ENCODE measurements around the gene PRKCI.
"Not testable (repeated sequence)": the region's sequence is repeated elsewhere in the genome, so short reads cannot be mapped to it uniquely, and the experiment has no call there.

Gene PRKCI

DNA sequence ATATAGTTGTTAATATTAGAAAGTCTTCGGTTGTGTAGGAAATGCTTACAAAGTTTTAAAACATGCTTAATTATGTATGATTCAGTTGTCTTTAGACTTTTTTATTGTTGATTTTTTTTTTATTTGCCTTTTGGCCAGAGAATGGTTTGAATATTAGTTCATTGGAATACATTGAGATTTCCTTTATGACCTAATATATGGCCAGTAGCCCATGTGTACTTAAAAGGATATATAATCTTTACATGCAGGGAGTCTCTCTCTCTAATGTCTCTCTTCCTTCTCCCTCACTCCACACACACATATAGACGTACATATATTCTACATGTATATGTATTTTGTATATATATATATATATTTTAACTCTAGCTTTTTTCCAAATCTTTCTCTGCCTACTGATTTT is 68.0 kb downstream of the PRKCI start:
- DNase-seq (ENCODE audit: low read depth in 3 of 3): no peak

DNA sequence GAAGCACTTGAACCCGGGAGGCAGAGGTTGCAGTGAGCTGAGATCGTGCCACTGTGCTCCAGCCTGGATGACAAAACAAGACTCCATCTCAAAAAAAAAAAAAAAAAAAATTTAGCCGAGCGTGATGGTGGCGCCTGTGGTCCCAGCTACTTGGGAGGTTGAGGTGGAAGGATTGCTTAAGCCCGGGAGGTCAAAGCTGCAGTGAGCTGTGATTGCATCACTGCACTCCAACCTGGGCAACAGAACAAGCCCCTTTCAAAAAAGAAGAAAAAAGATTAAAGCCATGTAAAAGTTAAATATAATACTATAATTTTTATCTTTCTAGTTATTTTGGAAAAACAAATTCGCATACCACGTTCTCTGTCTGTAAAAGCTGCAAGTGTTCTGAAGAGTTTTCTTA is 73.4 kb downstream of the PRKCI start:
- no peak for DNase-seq (ENCODE audit: low read depth in 3 of 3)

DNA sequence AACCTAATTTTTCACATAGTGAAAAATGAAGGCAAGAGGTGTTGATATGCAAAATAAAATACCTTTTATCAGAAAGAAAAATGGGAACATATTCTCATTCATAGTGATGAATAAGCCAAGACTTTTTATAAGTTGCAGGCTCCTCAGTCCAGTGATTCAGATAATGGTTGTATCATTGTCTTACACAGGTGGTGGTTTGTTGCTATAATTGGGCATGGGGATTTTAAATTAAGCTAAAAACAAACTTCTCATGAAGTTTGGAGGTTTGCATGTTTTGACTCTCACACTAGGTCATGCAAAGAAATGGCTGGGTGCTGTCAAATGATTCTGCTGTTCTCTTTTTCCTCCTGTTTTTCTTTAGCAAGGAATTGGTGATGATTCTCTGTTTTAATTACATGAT is 74.5 kb downstream of the PRKCI start:
- no peak for DNase-seq (ENCODE audit: low read depth in 3 of 3)

DNA sequence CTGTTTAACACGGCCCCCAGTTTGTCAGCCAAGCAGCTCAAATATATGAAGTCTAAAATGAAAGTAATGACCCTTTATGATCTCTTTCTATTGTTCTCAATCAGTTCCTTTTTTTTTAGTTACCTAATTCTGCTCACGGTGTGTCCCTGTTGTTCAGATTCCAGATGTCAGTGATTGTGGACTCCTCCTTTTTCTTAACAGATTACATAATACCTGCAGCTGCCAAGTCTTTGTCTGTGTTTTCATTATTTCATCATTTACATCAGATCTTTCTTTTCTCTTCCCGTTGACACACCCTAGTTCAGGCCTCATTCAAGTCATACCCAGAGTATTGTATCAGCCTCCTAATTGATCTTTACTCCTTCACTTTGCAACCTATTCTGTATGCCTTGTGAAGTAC is 79.2 kb downstream of the PRKCI start:
- DNase-seq (ENCODE audit: low read depth in 3 of 3): no peak

DNA sequence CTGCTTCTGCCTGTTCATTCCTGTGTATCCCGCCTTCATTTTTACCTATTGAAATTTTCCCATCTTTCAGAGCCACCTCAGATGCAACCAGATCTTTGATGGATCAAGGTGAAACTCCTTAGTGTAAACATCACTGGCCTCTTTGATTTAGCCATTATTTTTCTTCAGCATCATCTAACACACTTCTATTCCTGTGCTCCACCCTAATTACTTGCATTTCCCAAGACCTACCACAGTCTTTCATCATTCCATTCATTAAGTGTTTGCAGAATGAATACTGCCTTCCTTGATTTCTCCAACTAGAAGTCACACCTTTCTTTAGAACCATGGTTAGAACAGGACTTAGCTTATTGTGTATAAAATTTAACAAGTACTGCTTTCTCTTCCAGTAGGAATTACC is 79.8 kb downstream of the PRKCI start:
- no peak for DNase-seq (ENCODE audit: low read depth in 3 of 3)

DNA sequence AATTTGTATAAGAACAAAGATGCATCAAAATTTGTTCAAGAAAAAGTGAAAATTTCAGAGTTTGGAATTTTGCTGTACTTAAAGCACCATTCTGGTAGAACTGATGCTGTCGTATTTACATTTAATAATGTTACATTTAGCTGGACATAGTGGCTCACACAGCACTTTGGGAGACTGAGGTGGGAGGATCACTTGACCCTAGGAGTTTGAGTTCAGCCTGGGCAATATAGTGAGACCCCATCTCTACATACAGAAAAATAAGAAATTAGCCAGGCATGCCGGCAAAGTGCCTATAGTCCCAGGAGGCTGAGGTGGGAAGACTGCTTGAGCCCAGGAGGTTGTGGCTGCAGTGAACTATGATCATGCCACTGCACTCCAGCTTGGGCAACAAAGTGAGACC is 83.8 kb downstream of the PRKCI start:
- no peak for DNase-seq (ENCODE audit: low read depth in 3 of 3)

DNA sequence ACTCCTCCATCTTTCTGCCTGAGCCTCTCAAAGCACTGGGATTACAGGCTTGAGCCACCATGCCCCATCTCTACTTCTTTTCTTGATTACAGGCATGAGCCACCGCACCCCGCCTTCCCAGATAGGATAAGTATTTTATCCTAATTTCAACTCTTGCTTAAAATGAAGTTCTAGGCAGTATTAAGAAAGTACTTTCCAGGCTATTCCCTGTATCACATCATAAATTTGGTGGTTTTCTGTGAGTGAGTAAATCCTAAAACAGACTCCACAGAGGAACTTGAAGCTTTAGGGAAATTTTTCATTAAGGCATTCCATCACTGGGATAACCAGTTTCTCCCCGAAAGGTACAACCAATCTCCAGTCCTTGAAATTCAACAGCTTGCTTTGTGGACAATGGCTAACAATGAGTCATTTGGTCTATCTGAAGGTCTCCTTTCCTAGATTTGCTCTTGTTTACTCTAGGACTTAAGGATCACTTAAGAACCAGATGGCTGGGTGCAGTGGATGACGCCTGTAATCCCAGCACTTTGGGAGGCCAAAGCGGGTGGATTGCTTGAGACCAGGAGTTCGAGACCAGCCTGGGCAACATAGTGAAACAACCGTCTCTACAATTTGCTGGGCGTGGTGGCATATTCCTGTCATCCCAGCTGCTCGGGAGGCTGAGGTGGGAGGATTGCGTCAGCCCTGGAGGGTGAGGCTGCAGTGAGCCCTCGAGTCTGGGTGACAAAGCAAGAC is 85.6 kb downstream of the PRKCI start:
- DNase-seq (ENCODE audit: low read depth in 3 of 3): no peak

DNA sequence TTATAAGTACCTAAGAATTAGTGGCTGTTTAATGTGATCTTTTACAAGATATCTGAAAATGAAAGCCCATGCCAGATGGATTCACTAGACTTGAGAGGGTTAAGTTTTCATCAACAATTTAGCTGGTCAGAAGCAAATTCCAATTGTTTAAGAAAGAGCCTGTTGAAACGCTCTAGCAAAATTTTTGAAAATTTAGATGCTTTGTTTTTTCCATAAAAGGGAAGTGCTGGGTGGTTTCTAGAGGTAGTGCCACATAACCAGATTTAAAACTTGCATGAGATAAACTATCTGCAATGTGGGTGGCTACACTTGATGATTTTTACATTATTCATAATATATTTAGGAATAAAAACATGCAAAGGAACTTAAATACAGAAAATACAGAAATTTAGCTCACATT is 86.8 kb downstream of the PRKCI start:
- DNase-seq (ENCODE audit: low read depth in 3 of 3): no peak

DNA sequence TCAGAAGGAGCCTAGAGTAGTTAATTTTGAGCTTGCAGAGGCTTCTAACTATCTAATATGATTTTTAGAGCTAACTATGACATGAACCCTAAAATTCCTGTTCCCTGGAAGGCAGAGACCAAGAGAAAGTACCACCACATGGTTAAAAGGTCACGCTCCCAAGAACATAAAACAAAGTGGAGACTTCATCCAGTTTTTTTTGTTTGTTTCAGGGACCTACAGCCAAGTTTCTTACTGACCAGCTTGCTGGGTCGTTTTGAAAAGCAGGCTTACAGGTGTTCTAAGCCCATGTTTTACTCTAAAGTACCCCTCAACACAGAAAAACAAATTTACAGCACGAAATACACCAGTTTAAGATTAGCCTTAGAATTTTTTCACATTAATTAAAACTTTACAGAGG is 95.7 kb downstream of the PRKCI start:
- DNase-seq (ENCODE audit: low read depth in 3 of 3): no peak

DNA sequence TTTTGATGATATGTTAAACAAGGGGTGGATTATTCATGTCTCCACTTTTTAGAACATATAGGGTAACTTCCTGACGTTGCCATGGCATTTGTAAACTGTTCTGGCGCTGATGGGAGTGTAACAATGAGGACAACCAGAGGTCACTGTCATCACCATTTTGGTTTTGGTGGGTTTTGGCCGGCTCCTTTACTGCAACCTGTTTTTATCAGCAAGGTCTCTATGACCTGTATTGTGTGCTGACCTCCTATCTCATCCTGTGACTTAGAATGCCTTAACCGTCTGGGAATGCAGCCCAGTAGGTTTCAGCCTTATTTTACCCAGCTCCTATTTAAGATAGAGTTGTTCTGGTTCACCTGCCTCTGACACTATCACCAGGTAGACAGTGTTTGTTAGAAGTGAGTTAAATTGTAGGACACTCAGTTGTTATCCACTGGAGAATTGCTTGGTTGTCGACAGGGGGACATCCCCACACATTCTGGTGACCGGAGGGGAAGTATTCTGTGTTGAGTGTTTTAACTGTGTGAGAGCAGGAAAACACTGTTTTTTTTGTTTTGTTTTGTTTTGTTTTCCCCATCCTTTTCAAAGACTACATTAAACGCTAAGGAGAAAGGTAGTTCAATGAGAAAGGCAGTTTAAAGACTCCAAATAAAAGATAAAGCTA is 98.4 kb downstream of the PRKCI start:
- no peak for DNase-seq (ENCODE audit: low read depth in 3 of 3)

DNA sequence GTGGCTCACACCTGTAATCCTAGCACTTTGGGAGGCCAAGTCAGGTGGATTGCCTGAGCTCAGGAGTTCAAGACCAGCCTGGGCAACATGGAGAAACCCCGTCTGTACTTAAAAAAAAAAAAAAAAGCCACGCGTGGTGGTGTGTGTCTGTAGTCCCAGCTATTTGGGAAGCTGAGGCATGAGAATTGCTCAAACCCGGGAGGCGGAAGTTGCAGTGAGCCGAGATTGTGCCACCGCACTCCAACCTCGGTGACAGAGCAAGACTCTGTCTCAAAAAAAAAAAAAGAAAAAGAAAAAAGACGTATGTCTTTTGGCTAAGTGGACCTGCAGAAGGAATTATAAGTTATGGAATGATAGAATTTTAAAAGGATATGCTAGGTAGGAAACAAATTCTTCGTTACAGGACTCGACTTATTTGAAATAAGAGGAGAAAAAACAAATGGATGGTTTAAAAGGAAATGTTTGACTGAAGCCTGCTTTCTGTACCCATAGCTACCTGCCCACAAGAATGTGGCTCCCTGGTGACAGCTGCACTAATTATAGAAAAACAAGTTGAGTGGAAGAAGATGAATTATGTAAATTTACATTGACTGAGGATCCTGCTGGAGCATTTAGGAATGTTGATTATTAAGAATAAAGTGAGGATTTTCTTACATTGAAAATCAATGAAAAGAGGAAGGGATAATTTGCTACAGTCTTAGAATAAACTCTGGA is 99.3 kb downstream of the PRKCI start:
- no peak for DNase-seq (ENCODE audit: low read depth in 3 of 3)

DNA sequence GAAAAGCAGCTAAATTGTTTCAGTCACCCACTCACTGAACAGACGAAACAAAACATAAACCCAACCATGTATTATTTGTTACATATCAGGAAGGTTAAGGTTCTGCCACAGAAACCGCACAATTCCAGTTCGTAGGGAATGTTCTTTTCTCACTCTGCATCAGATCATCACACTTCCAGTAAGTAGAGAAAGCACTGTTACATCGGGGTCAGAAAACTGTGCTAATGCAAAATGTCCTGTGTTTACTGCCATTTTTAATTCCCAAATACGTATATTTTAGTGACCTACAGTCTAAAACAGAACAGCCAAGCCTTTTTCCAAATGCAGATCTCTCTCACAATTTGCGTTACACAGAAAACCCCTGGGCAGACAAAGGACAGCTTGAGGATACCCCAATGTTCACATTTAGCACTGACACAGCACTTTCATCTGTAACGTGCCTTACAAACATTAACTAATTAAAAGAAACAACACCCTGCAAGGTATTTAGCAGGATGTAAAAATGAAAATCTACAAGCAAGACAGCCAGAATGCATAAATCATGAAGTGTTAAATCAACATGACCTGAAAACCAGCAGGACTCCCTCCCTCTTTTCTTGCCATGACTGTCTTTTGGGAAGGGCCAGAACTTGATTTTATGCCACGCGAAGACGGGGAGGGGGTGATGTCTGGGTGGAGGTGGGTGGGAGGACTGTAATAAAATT is 100.5 kb downstream of the PRKCI start:
- no peak for DNase-seq (ENCODE audit: low read depth in 3 of 3)

DNA sequence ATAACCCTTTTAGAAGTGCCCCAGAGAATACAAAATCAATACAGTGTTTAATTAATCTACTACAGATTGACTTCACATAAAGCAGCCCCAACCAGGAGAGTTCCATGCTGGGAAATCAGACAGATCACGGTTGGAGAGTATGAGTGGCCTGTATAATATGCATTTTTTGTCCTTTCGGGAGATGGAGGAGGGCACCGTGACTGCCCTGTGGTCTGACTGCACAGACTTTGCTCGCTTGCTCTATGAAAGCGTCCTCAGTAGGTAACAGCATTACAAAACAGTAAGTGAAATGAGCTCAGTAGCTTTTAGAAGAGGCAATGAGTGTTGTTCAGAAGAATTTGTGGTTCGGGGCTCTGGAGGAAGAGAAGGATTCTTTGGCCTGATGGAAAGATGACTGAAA is 101.1 kb downstream of the PRKCI start:
- DNase-seq (ENCODE audit: low read depth in 3 of 3): no peak

DNA sequence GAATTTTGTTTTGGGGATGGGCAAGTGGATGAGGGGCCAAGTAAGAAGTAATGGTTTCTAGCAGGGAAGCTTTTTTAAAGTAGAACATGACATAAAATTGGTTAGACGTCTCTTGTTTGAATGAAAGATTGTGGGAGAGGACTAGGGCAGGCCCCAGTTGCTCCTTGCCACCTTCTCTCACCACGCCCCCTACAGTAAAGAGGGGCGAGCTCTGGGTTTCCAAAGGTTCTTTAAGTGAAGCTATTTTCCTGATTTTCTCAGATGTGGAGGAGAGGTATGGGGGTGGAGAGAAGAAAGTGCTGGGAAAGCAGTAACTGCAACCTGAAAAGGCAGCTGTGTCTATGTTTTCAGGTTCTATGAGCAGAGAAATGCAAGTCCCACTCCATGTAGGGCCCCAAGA is 102.7 kb downstream of the PRKCI start:
- no peak for DNase-seq (ENCODE audit: low read depth in 3 of 3)

DNA sequence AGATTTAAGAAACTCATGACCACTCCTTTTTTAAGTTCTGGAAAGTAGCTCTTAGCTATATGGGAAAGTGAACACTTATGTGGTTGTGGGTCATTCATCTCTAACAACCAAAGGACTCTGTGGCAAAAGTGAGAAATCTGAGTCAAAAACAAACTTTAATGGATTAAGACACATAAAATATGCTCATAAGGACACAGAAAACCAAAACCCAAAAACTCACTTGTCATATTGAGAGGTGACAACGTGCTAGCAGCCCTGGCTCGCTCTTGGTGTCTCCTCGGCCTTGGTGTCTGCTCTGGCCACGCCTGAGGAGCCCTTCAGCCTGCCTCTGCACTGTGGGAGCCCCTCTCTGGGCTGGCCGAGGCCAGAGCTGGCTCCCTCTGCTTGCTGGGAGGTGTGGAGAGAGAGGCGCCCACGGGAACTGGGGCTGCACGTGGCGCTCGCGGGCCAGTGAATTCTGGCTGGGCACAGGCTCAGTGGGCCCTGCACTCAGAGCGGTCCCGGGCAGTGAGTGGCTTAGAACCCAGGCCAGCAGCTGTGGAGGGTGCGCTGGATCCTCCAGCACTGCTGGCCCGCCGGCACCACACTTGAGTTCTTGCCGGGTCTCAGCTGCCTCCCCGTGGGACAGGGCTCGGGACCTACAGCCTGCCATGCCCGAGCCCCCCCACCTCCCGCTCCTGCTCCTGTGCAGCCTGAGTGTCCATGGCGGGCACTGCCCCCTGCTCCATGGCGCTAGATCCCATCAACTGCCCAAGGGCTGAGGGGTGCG is 105.0 kb downstream of the PRKCI start:
- no peak for DNase-seq (ENCODE audit: low read depth in 3 of 3)

DNA sequence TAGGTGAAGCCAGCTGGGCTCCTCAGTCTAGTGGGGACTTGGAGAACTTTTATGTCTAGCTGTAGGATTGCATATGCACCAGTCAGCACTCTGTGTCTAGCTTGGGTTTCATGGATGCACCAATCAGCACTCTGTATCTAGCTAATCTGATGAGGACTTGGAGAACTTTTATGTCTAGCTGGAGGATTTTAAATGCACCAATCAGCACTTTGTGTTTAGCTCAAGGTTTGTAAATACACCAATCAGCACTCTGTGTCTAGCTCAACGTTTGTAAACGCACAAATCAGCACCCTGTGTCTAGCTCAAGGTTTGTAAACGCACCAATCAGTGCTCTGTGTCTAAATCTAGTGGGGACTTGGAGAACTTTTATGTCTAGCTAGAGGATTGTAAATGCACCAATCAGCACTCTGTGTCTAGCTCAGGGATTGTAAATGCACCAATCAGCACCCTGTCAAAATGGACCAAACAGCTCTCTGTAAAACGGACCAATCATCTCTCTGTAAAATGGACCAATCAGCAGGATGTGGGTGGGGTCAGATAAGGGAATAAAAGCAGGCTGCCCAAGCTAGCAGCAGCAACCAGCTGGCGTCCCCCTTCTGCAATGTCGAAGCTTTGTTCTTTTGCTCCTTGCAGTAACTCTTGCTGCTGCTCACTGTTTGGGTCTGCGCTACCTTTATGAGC is 105.8 kb downstream of the PRKCI start:
- DNase-seq (ENCODE audit: low read depth in 3 of 3): not testable (repeated sequence)

DNA sequence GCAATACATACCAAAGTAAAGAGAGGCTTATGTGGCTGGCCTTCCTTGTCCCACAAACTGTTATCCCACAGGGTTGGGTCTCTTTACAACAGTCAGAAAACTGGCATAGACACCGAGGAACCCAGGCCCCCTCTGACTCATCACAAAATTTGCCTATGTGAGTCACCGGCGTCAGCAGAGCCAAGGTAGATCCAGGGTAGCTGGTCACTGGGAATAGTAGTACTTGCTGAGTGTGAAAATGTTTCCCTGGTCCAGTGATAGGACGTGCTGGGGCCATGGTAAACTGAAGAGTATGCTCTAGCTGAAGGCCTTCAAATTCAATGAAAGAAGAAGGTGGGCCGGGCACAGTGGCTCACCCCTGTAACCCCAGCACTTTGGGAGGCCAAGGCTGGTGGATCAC is 108.1 kb downstream of the PRKCI start:
- no peak for DNase-seq (ENCODE audit: low read depth in 3 of 3)

DNA sequence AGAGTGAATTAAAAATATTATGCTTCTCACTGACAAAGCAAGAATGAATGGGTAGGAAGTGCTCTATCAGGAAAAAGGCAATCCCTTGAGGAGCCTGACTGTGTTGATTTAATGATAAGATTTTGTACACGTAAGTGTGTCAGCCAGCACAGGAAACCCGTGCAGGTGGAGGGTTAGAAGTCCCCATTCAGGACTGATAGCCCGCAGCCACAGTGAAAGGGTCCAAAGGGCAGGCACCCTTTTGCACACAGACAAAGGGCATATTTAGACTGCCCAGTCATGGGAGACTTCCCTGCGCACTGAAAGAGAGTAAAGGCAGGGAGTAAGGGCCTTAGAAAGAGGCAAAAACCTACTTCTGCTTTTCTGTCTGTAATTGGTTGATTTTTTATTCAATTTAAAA is 108.9 kb downstream of the PRKCI start:
- DNase-seq (ENCODE audit: low read depth in 3 of 3): no peak

DNA sequence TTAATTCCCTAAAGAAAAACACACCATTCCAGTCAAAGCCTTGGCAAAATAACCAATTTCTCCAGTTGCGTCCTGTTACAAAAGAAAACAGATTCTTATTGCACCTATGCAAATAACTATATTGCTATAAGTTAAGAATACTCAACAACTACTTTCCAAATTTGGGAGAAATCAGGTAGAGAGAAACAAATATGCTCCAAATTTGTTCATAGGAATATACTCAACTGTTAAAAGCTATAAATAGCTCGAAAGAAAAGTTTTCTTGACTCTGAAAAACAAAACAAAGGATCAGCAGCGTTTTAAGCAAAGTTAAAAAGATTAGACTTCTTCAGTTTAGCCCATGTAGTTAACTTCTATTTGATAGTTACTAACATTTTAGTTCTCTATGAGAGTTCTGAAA is 115.2 kb downstream of the PRKCI start:
- no peak for DNase-seq (ENCODE audit: low read depth in 3 of 3)

DNA sequence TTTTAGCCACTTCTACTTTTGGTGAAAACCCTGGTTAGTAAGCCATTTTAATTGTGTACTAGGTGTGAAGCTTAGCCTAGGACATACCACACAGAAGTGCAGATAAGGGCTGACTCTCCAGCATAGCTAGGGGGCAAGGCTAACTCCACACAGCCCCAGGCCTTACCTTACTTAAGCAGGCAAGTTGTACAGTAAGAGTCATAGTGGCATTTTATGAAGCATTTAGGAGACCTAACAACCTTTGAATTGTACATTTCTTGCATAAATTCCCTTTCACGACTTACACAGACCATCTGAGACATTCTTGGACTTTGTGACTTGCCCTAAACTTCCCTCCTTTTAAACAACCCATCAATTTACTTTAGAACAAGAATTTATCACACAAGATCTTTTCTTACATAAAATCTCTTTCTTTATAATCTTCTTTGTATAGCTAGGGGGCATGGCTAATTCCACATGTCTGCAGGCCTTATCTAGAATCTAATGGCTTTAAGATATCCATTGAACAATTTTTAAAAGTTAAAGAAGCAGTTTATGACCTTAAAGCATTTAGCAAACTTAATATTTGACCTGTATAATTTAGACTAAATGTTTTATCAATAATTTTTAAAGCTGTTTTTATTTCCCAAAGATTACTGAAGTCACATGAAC is 116.6 kb downstream of the PRKCI start:
- DNase-seq (ENCODE audit: low read depth in 3 of 3): no peak

DNA sequence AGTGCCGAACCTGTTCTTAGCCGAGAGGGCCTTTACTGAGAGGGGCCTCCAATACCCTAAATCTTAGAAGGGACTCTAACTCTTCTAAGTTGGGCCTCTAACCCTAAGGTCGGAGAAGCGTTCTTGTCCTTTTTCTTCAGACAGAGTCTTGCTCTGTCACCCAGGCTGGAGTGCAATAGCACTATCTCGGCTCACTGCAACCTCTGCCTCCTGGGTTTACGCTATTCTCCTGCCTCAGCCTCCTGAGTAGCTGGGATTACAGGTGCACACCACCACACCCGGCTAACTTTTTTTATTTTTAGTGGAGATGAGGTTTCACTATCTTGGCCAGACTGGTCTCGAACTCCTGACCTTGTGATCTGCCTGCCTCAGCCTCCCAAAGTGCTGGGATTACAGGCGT is 120.0 kb downstream of the PRKCI start:
- DNase-seq (ENCODE audit: low read depth in 3 of 3): not testable (repeated sequence)

Measured in stimulated activated CD4-positive, alpha-beta T cell treated with anti-CD3 and anti-CD28 coated beads, TNF-alpha, amount 100 ng/mL, for 24 hours (primary cell).